IPS DF 19.7 (cell line): ENCODE measurements around the gene KREMEN1.

ENCODE experiments used
- DNase-seq: peaks from one replicate; pipeline ENCODE4 v3.0.0-alpha.2; 2013; ENCODE audit warnings: low read depth, low spot score

Gene KREMEN1

GRCh38 chr22:29049655-29050263 is 23.1 kb upstream of the KREMEN1 start:
- no peak for DNase-seq

- no peak for DNase-seq
Measured at GRCh38 chr22:29050457-29050856, 22.4 kb upstream of the KREMEN1 start.

- no peak for DNase-seq
Measured at GRCh38 chr22:29053048-29053702, 19.7 kb upstream of the KREMEN1 start.

- DNase-seq = no peak
Measured at GRCh38 chr22:29054251-29054767, 18.5 kb upstream of the KREMEN1 start.

- DNase-seq = no peak
Measured at GRCh38 chr22:29055192-29055830, 17.5 kb upstream of the KREMEN1 start.

GRCh38 chr22:29056472-29056871 is 16.4 kb upstream of the KREMEN1 start:
- DNase-seq = no peak

- DNase-seq = no peak
Measured at GRCh38 chr22:29060251-29060869, 12.5 kb upstream of the KREMEN1 start.

GRCh38 chr22:29060931-29061330 is 11.9 kb upstream of the KREMEN1 start:
- DNase-seq = no peak

- no peak for DNase-seq
Measured at GRCh38 chr22:29061773-29062172, 11.1 kb upstream of the KREMEN1 start, which contains the start of gene C22orf31. Gene C22orf31, minus strand, starts transcription at chr22:29061831. Its CDS starts 39 bp downstream, at chr22:29061792.

- DNase-seq = no peak
Measured at GRCh38 chr22:29062286-29062821, 10.5 kb upstream of the KREMEN1 start.

GRCh38 chr22:29065468-29066190 is 7.2 kb upstream of the KREMEN1 start:
- DNase-seq = no peak

- DNase-seq = no peak
Measured at GRCh38 chr22:29069463-29069862, 3.4 kb upstream of the KREMEN1 start.

GRCh38 chr22:29070490-29070889 is 2.3 kb upstream of the KREMEN1 start:
- DNase-seq = no peak

GRCh38 chr22:29071261-29072045 is 1.4 kb upstream of the KREMEN1 start:
- DNase-seq = no peak

GRCh38 chr22:29072193-29072978 is 449 bp upstream of the KREMEN1 start:
- DNase-seq = peak; percentile 68

GRCh38 chr22:29073618-29074275 is 912 bp downstream of the KREMEN1 start:
- DNase-seq = no peak

GRCh38 chr22:29074276-29074772 is 1.5 kb downstream of the KREMEN1 start:
- DNase-seq = no peak

- no peak for DNase-seq
Measured at GRCh38 chr22:29078036-29078868, 5.4 kb downstream of the KREMEN1 start.
